NCI-H128 (cell line): Measurements from ENCODE around the gene U2AF1.
"Not testable (repeated sequence)": the region's sequence is repeated elsewhere in the genome, so short reads cannot be mapped to it uniquely, and the experiment has no call there.

ENCODE experiments used
- DNase-seq: peaks from one replicate; lab custom pipeline; 2025; ENCODE audit not compliant: unreplicated experiment; lab: John Stamatoyannopoulos, UW

The U2AF1 gene, protein sequence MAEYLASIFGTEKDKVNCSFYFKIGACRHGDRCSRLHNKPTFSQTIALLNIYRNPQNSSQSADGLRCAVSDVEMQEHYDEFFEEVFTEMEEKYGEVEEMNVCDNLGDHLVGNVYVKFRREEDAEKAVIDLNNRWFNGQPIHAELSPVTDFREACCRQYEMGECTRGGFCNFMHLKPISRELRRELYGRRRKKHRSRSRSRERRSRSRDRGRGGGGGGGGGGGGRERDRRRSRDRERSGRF

DNA sequence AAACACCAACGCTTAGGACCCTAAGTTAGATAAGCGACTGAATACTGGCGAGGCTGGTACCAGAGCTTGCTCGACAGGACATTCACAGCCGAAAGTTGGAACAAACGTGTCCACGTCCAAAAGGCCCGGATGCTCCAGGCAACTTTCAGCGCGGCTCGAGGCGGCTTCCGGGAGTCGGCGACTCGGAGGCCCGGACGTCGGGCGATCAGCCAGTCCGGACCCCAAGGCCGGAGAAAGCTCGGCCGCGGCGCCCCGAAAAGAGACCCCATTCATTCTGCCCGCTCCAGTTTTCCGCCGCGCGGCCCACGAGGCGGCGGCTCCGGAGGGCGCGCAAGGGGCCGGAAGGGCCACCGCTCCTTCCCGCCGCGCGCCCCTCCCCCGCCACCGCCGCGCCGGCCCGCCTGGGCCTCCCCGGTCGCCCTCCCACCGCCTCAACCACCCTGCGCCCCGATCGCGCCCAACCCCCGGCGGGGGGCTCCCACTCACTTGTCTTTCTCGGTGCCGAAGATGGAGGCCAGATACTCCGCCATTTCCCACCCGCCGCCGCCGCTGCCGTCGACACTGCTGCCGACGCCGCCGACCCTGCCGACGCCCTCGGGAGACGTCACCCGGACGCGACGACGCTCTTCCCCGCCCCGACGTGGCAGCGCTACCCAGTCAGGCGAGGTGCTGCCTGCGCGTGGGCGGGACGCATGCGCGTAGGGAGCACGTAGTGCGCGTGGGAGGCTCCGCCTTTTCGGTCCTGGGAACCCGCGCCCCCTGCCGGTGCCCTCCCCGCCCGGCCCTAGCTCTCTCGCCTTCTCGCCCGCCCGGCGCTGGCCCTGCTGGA, at the start of gene U2AF1:
U2AF1 (minus strand) TSS at position 606 of the 829 bp plus-strand sequence; CDS start at position 530, 76 bp downstream.
- not testable (repeated sequence) for DNase-seq

DNA sequence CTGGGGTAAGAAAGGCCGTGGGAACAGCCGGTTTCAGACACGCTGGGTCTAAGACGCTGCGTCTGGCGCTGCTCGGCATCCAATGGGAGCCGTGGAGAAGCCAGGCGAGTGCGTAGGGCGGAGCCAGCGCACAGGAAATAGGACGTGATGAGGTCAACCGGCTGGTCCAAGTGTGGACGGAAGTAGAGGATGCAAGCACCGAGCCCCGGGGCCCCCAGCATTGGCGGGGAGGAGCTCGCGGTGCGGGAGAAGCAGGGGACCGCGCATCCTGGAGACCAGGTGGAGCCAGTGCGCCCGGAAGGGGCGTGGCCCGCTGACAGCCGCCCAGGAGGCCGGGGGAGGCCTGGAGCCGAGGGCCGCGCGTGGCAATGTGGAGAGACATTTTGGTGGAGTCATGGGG, 46.2 kb upstream of the U2AF1 start:
- not testable (repeated sequence) for DNase-seq

DNA sequence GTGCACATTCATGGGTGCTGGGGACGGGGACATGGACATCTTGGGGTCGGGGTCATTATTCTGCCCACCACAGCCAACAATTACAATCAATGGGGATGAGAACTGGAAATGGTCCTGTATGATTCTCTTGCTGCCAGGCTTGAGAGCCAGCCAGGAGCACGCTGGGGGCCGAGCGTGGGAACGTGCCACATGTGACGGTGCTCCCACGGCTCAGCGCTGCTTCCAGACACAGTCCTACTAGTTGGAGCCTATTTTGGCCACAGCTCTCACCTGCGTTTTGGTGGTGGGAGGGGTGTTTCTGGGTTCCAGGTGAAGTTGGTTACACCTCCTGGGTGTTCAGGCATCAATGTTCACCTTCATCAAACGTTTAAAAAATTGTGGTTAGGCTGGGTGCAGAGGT, 42.0 kb upstream of the U2AF1 start:
- not testable (repeated sequence) for DNase-seq

DNA sequence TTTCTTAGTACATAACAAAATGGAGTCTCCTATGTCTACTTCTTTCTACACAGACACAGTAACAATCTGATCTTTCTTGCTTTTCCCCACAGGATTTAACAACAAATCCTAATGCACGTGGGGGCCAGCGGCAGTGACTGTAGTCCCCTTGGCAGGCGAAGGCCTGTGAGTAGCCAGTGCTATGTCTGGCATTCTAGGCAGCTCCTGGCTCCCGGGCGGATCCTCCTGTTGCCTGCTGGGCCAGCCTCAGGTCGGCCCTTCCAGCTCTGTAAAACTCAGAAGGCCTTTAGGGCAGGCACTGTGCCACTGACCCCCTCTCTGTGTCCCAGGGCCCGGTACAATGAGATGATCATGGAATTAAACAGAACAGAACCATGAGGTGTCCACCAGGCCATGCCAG, 40.6 kb upstream of the U2AF1 start:
- not testable (repeated sequence) for DNase-seq

DNA sequence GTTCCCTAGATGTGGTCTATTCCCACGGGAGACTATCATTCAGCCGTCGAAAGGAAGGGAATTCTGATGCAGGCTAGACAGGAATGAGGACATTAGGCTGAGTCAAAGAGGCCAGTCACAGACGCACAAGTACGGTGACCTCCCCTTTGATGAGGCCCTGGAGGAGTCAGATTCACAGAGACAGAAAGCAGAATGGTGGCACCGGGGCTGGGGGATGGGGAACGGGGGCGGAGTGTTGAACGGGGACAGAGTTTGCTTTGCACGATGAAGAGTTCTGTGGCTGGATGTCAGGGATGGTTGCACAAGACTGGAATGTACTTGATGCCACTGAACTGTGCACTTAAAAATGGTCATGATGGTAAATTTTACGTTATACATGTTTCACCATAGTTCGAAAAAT, 39.3 kb upstream of the U2AF1 start:
- not testable (repeated sequence) for DNase-seq

DNA sequence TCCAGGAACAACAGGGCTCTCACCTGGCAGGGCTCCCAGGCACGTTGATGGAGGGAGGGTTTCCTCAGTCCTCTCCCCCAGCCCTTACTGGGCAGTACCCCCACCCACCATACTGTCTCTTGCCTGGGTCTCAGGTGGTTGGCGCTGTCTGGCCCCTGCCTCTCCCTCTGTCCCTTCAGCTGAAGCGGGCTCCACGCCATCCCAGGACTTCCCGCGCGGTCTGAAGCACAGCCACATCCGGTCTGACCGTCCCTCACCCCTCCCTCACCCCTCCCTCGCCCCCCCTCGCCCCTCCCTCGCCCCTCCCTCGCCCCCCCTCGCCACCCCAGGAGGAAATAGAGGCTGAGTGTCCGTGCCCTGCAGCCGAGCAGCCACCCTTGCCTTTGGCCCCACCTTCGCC, 34.0 kb upstream of the U2AF1 start:
- not testable (repeated sequence) for DNase-seq

DNA sequence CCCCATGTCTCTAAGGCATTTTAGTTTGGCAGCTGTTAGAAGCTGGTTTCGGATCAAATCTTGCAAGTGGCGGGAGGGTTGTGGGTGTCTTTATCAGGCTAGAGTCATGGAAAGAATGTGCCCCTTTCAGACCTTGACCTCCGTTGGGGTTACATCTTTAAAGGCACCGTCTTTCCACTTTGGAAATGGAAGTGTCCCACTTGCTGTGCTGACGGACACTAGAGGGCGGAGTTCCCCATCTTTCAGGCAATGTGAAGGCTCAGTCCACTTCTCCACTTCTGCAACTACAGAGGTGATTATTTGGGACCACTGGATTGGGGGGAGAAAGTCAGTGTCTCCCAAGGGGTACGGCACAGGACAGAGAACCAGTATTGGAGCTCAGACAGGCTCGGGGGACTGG, 31.6 kb upstream of the U2AF1 start:
- DNase-seq = not testable (repeated sequence)

DNA sequence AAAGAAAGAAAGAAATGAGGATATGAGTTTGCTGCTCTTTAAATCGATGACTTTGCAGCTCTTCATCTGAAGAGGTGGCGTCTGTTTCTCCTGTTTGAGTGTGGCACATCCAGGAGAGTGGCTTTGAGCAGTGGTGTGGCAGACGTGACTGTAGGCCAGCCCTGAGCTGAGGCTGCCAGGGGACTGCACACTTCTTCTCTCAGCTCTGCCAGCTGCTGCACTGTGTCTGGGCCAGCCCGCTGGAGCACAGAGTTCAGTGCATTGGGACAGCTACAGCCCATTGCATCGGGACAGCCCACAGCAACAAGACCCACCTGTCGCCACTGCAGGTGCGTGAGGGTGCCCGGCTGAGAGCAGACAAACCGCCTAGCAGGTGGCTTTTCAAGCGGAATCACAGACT, 27.1 kb upstream of the U2AF1 start:
- DNase-seq = not testable (repeated sequence)

DNA sequence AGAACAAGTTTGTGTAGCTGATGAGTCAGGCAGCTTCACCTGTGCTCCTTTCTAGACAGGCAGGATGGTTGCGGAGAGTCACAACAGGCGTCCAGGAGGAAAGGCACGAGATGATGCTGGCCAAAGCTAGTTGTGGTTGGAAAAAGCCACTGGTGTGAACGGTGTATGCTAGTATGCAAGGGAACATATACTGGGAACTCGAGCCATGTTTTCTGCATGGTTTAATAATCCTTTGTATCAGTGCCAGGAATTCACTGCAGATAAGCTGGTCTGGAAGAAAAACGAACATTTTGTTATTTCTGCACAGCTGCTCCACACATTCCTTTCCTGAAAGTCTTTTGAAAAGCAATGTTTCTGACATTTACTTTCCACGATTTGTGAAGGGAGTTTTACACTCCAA, 22.7 kb upstream of the U2AF1 start:
- not testable (repeated sequence) for DNase-seq

DNA sequence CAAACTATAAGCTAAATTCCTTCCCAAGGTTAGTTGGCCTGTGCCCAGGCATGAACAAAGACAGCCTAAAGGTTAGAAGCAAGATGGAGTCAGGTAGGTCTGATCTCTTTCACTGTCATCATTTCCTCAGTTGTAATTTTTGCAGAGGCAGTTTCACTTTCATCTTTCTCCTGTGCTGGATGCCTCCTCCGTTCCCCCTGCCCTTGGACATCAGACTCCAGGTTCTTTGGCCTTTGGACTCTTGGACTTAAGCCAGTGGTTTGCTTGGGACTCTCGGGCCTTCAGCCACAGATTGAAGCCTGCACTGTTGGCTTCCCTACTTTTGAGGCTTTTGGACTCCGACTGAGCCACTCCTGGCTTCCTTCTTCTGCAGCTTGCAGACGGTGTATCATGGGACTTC, 8.6 kb upstream of the U2AF1 start:
- not testable (repeated sequence) for DNase-seq

DNA sequence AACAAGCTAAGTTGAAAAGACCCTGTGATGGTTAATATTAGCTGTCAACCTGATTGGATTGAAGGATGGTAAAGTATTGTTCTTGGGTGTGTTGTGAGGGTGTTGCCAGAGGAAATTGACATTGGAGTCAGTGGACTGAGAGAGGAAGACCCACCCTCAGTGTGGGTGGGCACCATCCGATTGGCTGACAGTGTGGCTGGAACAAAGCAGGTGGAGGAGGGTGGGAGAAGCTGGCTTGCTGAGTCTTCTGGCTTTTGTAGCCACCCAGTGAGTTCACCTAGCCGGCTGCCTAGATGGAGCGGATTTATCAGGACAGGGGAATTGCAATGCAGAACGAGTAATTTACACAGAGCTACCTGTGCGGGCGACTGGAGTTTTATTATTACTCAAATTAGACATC, 7.1 kb upstream of the U2AF1 start:
- DNase-seq = not testable (repeated sequence)

DNA sequence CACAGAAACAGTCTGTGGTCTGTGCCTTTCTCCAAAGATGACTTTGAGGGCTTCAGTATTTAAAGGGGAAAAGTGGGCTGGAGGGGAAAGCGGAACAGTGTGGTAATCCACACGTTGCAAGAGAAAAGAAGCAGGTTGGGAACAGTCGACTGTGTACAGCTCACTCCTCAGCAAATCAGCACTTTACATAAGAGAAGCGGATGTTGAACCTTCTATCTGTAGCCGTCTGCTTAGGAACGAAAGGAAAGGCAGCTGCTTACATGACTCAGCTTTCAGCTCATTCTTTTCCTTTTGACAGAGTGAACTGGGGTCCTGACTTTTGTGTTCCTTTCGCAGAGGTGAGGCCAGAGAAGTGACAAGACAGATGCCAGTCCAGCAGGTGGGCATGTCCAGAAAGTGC, 1.6 kb upstream of the U2AF1 start:
- not testable (repeated sequence) for DNase-seq

DNA sequence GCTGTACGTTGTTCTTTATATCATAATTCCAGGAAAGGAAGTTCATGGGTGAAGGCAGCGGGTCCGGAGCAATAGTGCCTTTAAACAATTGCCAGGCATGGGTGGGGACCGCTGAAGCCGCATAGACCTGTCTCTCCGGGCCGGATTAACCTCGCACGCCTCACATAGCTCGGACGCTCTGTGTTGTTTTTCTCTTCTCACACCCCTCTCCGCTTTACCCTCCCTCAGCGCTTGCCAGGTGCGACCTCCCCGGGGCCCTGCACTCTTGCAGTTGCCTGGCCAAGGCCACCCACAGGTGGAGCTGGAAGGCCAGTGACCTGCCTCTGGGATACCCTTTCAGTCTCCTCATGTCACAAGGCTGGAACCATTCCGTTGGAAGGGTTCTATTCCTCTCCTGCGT, 807 bp upstream of the U2AF1 start:
- DNase-seq = not testable (repeated sequence)

DNA sequence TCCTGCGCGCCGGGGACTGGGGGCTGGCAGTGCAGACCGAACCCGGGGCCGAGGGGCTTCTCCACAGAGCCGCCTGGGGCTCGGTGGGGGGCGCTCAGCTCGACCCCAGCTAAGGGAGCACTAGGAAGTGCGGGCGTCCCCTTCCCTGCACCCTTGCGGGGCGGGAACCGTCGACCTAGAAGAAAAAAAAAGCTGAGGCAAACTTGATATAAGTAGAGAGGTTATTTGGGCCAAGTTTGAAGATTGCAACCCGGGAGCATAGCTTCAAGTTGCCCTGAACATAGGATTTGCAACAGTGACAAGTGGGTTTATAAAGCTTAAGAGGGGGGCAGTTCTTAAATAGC, 396 bp upstream of the U2AF1 start:
- not testable (repeated sequence) for DNase-seq

DNA sequence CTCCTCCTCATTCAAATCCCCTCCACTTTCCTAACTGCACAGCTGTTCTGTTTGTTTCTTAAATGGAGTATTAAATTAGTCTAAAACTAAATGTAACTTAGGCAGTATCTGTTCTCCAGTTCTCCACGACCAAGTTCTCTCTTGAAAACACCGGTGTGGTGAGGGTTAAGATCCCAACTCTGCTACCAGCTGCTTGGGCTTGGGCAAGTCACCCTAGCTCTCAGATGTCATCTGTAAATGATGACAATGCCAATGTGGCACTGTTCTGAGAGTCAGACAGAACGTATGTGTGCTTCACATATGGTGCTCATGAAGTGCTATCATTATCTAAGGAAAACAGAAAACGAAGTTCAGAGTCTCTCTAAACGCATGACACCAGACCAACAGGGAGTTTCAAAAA, 2.7 kb downstream of the U2AF1 start:
- DNase-seq = not testable (repeated sequence)

DNA sequence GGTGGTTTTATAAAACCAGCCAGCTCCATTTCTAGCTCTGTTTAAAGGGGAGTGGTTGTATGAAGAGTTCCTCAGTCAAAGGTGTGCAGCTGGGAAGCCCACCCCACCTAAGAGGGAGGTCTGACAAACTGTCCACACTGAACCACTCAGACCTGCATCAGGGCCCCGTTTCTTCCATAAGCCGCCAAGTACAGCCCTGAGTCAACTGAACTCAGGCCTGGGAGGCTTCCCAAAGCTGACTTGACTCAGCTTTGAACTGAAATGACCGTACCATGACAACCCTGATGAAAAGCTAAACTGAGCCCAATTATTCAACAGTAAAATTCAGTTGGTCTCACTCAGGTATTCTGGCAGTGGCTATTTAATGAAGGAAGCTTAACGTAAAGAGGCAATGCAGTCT, 5.1 kb downstream of the U2AF1 start:
- not testable (repeated sequence) for DNase-seq

DNA sequence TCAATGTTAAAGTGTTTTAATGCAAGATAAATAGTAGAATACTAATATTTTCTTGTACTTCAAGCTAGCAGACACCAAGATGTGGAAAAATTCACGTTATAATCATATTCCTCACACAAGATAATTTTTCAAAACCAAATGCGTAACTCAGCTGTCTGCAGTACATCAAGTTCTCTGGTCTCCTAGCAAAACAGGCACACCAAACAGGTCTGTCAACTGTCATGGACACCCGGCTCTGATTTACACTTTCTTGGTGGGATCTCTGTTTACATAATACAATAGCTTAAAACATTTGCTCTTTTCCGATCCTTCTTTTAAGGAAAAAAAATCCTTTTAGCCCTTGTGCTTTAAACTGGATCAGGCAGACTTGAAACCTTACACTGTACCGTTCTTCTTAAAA, 5.7 kb downstream of the U2AF1 start:
- not testable (repeated sequence) for DNase-seq

DNA sequence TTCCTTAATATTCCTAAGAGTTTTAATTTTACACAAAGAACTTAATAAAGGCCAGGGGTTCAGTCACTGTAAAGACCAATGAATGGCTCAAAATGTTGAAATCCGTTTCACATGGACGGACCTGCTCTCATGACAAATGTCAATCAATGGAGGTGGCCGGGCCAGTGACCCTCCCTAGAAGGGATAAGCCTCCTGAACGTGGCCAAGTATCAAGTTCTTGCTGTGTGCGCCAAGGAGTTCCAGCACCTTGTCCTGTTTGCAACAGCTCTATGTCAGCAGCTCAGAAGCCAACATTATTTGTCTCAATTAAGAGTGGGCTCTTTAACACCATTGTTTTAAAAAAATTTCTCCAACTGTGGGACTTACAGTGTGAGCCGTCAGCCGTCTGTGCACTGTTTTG, 6.4 kb downstream of the U2AF1 start:
- not testable (repeated sequence) for DNase-seq

DNA sequence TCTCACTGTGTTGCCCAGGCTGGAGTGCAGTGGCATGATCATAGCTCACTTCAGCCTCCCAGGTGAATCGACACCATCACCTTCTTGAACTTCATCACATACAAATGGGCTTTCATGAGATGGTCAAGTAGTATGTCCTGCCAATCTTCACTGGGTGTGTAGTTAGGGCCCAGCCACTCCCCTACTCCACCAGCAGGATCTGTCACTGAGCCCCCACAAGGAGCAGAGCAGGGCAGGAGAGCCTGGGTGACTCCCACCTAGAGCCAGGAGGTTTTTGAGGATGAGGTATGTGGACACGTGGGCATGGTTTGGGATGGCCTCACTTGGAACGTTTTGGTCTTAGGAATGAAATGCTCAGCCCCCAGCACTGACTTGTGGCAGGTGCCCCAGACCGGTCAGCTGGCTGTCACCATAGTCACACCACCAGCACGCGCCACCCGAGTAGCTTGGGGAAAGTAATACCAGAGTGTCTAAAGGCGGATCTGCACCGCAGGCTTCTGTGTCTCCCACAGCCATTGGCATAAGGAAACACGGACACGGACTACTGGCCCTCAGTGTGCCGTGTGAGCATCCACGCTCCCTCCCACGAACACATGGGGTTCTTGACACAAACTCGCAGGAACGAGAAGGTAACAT, 15.3 kb downstream of the U2AF1 start:
- not testable (repeated sequence) for DNase-seq

DNA sequence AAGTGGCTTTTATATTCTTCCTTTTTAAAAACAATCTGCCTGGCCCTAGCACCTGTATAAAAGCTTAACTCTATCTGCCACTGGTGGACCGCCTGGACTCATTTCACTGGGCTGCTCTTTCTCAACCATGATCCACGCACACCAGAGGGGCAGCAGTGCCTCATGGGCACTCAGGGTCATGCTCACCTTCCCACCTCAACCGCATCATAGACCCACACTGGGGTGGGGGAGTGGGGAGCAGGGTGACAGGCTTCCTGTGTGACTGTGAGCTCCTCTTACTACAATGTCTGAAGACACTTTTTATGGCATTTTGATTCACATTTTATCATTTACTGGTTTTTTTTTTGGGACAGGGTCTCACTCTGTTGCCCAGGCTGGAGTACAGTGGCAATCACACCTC, 16.4 kb downstream of the U2AF1 start:
- DNase-seq = not testable (repeated sequence)

DNA sequence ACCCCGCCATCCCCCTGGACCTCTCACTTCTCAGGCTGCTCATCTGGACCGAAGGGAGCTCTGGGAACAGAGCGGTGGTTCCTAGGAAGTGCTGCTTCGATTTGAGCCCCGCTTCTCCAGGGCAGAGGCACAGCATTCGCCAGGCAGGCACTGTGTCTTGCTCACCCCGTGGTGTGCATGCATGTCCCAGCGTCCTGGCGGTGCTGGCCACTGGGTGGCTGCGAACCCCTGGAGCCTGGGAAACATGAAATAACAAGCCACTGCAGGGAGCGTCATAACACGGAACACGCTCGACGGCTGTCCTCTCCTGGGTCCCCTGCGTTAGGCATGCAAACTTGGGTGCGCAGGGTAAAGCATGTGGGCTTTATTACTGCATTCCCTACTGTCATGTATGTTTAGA, 17.9 kb downstream of the U2AF1 start:
- DNase-seq = not testable (repeated sequence)
